HG03442 (cell line): Measurements from ENCODE around the gene BIRC7.

Experiments
- ATAC-seq: cut with Tn5 transposase; IDR thresholded peaks from one replicate; pipeline ENCODE4 v1.9.1; 2021; ENCODE audit warnings: mild to moderate bottlenecking, moderate library complexity; ENCODE audit not compliant: unreplicated experiment

Gene BIRC7

DNA sequence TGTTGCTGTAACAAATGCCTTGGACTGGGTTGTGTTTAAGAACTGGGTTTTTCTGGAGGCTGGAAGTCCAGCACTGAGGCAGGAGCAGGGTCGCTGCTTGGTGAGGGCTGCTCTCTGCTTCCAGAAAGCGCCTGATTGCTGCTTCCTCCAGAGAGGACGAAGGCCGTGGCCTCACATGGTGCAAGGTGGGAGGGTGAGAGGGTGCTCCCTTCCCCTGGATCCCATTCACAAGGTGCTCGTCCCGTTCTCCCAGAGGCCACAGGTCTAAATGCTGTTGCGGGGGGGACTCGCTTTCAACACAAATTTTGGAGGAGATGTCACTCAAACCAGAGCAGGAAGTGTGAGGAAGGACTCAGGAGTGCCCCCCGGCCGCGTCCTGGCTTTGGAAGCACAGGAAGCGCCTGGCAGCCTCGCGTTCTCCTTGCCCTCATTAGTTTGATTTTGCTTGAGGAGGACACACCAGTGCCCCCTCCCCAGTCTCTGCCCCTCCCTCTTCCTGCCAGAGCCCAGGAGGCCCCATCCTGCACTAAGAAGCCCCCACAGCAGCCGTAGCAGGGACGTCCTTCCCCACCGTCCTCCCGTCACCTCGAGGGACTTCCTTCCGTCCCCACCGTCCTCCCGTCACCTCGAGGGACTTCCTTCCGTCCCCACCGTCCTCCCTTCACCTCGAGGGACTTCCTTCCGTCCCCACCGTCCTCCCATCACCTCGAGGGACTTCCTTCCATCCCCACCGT is 26.3 kb downstream of the BIRC7 start:
- ATAC-seq = no peak

DNA sequence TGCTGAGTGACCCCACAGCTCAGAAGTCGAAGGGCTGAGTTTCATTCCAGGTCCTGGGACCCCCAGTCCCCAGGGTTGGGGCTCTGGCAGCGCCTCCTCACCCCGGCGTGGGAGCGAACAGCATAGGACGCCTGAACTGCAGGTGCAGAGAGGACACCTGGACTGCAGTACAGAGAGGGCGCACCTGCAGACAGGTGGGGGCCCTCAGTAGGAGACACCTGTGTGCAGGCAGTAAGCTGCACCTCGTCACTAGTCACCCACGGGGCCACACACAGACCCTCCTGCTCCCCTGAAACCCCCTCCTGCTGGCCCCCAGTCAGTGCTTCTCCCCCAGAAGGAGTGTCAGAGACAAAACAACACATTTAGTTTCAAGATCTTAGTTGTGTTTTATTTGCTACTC is 27.1 kb downstream of the BIRC7 start:
- ATAC-seq = no peak

DNA sequence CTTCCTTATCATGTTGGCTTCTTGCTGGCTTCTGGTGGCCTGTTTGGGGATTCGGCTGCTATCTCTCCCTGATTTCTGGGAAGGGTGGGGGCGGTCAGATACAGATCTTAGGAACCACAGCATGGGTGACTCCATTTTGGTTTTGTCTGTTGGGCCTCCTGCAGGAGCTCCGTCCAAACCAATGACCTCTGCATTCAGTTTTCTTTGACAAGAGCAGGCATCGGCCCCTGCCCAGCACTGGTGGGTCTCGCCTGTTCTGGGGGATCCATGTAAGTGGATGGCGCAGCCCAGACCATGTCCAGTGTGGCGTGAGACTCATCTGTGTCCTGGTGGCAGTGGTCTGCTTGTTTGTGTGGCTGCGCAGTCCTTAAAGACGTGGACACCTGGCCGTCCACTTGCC is 28.3 kb downstream of the BIRC7 start:
- ATAC-seq = no peak

DNA sequence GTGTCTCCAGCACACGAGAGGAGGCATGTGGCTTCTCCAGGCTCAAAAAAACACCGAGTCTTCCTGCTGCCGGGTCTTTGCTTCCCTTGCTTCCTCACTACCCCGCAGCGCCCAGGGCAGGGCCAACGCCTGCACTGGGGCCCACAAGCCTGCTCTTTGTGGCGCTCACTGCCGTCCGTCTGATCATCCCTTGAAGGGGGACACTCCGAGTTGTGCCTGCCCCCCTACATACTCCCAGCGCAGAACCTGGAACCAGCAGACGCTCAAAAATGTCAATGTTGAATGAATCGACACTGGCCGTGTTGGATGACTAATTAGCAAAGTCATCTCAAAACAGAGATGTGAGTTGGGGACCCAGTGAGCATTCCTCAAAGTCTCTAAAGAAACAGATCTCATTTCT is 28.8 kb downstream of the BIRC7 start:
- ATAC-seq = no peak

DNA sequence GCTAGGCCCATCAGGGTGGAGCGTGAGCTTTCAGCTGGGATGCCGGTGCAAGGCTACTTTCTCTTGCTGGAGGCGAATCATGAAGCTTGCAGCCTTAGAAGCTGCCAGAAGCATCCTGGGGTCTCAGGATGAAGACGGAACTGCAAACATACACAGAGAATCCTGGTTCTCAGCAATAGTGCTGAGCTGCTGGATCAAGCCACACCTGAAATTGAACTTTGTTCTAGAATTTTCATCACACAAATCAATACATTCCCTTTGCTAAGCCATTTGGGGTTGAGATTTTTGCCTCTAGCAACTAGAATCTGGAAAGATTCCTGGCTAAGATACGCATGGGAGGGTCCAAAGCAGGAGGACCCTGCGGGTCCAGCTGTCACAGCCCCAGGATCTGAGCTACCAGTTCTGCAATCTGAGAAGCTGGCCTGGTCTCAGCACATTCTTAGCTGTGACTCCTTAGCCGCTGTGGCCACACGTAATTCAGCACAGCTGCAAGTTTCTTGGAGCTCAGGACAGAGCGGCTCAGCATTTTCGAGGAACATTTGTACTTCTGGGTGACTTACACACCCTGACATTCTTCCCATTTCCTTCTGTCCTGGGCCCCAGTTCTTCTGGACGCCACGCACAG is 30.3 kb downstream of the BIRC7 start:
- no peak for ATAC-seq

DNA sequence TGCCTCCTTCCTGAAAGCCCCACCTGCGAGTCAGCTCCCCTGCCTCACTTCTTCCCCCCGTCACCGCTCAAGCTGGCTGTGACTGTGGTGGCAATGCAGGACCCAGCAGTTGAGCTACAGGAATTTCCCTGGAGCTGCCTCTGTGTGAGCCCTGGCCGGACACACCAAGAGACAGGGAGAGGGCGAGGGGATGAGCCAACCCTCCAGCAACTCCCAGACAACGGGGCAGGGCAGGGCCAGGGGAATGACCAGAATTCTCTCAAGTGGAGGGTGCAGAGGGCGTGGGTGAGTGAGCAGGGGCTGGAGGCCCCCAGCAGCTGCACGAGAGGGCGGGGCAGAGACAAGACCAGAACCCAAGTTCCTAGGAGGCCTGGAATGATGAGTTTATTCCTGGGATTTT is 32.0 kb downstream of the BIRC7 start:
- ATAC-seq = no peak

DNA sequence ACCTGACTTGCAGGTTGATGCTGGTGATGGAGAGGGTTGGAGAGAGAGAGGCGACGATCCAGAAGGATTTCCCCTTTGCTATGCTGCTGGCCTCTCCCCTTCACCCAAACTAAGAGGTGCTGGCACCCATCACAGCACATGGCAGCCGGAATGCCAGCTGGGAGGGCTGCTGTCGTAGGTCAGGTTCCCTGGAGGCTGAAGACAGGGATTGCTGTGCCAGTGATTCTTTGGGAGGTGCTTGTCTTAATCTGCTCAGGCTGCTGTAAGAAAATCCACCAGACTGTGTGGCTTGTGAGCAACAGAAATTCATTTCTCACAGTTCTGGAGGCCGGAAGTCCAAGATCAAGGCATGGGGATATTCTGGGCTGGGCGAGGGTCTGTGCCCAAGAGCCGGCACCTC is 32.6 kb downstream of the BIRC7 start:
- ATAC-seq = no peak

DNA sequence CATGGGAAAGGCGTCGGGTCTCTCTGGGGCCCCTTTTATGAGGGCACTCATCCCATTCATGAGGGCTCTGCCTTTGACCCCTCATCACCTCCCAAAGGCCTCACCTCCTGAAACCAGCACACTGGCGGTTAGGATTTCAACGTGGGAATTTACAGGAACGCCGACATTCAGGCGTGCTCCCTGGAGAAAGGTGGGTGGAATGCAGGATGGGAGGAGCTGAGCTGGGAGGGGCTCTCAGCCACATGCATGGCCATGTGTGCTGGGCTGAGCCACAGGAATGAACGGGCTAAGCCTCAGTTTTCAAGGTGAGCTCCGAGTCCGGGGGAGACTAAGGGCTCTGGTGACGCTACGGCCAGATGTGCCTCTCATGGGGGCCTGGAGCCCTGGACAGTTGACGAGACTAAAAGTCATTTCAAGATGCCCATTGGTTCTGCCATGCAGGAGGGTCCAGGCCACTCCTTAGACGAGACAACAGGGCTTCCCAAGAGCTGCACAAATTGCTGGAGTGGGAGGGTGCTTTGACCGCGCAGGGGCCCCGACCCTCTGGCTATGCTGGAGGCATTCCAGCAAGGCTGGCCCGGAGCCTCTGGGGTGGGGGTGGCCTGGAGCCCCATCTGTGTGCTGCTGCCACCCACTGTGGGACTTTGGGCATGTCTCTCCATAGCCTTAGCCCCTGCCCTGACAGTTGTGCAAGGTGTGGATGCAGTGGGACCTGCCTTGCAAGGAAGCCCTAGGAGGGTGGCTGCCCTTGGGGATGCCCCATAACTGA is 33.1 kb downstream of the BIRC7 start:
- no peak for ATAC-seq

DNA sequence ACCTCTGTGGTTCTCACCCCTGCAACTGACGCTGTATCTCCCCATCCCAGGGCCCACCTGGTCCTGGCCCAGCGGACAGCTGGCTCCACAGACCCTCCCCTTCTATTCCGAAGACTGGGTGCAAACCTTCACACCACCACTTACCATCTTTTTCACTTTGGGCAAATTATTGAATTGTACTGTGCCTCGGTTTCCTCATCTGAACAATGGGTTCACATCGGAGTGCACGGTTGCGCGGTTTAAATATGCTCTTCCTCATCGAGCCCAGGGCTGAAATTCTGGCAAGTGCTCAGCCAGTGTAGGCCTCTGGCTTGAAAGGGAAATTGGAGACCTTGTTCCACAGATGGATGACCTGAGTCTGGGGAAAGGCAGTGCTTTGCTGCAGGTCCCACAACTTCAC is 34.0 kb downstream of the BIRC7 start:
- no peak for ATAC-seq

DNA sequence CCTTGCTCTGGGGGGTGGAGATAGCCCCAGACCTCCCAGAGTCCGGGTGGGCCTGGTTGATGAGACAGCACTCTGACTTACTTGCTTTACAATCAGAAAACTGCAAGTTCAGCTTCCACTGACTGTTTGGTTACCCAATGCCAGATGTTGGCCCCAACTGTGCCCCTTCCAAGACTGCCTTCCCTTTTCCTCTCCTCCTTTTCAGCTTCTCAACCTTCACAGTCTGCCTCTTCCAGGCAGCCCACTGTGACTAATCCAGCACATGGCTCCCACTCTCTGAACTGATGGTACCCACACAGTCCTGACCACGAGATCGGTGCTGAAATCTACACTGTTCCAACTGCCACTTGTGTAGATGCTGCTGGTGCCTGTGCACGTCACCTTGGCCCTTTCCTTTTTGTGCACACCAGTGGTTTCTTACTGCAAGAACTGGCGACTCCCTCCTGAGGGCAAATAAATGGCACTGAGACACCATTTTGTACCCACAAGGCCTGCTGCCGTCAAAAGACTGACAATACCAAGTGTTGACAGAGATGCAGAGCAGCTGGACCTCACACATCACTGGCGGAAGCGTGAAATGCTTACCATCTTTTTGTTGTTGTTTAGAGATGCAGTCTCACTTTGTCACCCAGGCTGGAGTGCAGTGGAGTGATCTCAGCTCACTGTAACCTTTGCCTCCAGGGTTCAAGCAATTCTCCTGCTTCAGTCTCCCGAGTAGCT is 35.1 kb downstream of the BIRC7 start:
- ATAC-seq = no peak

DNA sequence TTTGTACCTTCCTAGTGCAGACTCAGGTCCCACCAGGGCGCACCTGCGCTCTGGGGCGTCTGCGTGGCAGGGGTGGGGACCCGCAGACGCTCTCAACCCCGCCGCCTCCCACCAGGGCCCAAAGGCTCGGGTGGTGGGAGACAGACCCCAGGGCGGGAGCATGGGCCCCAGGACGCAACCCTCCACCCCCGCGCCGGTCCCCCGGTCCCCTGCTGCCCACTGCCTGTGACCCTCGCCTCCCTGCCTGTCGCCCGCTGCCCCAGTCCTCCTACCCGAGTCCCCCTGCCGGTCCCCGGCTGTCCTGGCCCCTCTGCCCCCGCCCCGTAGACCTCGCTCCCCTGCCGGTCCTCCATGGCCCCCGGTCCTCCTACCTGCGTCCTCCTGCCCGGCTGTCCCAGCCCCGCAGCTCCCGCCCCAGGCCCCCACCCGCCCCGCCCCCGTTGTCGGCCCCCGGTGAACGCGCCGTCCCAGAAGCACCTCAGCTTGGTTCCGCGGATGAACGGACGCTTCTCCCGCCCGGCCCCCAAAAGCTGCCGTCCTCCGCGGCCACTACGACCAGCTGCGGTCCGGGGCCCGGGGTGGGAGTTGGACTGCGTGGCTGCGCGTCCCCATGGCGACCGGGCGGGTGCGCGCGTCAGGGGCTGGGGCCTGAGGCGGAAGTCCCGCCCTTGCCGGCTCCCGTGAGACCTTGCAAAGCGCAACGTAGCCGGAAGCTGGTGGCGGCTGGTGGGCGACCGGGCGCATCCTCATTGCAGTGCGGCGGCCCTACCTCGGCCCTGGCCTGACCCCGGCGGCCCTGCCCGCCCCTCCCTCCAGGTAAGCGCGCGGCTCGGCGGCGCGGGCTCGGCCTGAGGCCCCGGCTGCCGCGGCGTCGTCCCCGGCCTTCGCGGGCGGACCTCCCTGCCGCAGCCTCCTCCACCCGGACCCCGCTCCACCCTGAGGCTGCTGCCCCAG is 36.7 kb downstream of the BIRC7 start, which contains the start of gene ARFGAP1:
TSS of gene ARFGAP1 (plus strand) at position 709 of the 954 bp plus-strand sequence. CDS start 2,768 bp downstream, outside the sequence.
- peak; percentile 71 for ATAC-seq

DNA sequence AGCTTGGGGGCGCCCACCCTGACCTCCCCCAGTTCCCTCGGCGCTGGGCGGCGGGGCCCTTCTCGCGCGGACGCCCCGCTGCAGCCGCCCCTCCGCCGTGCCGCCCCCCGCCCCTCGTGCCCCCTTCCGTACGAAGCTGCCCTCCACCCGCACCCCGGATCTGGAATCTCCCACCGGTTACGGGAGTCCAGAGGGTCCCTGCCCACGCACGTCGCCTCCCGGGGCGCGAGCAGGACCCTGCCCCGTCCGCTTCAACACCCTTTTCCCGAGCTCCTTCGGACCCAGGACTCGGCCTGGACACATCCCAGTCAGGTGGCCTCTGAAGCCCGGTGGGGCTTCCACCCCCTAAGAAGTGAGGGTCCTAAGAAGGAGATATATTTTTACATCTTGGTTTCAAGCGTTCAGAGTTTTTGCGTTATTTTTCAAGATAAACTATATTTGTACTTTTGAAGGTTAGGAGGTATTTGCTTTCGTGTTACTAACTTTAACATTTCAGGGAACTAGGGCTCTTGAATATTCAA is 37.4 kb downstream of the BIRC7 start:
- ATAC-seq = no peak

DNA sequence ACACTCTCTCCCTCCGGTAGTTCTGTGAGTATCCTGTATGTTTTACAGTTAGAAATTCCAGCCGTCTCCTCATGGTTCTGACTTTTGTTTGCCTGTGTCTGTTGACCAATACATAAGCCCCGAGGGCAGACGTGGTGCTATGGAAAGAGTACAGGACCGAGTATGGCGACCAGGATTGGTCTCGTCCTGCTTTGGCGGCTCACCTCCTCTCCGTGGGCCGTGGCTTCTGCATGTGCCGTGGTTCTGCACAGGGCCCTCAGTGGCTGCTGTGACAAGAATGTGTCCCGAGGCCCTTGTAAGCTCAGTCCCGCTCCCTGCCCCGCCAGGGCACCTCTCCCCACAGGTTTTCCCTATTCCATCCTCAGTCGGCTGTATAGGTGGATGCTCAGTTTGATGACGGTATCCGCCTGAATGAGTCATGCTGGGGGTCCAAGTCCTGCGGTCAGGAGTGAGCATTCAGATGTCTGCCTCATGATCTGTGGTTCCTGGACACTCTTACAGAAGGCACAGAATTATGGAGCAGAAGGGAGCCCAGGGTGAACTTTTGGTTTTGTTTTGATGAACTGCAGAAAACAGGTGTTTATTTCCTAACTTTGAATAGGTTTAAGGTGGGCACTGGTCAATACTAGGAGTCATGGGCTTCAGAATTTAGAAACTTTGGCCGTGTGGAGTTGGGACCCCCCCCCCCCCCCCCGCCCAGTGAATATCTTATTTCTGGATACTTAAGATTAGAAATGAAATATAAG is 38.1 kb downstream of the BIRC7 start:
- ATAC-seq = no peak

DNA sequence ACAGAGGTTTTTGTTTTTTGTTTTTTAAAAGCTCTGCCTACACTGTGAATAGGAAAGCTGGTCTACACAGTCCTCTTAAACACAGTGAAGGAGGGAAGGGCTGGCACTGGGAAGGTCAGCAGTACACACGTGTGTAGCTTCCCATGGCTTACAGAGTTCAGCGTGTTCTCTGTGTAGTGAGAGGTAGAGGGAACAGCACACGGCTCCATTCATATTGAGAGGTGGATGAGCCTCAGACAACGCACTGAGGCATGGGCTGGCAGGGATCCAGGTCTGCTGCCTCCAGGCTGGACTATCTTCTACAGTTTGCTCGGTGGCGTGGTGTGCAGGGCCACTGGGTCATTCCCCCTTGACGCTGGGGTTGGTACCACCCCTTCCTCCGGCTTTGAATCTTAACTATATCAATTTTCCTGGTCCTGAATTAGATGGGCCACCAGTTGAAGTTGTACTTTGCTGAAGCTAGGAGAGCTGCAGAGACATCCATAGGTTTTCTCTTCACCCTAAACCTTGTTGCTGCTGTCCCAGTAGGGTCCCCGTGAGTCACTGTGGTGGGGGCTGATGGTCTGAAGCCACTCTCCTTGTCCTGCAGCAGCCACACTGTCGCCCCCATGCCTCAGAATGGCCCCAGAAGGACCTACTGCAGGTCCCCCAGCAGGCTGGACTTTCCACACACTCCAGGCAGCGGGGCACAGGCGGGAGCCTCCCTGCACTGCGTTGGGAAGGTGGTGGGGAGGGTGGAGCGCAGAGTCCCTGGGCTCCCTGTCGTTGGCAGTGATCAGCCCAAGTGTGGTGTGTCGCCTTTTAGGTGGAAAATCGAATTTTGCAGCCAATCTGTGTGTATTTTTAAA is 38.9 kb downstream of the BIRC7 start:
- no peak for ATAC-seq

DNA sequence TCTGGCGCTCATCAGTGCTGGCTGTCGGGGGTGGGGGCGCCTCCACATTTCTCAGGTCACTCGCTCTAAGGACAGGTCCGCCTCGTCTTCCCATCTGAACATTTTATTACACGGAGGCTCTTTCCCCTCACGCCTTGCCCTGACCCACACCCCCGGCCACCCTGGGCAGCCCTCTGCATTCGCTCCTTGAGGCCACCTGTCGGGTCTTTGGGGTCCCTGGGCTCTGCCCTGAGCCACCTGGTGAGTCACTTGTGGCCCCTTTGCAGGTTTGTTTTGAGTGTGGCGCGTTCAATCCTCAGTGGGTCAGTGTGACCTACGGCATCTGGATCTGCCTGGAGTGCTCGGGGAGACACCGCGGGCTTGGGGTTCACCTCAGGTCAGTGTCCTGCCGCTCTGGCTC is 40.1 kb downstream of the BIRC7 start:
- no peak for ATAC-seq

DNA sequence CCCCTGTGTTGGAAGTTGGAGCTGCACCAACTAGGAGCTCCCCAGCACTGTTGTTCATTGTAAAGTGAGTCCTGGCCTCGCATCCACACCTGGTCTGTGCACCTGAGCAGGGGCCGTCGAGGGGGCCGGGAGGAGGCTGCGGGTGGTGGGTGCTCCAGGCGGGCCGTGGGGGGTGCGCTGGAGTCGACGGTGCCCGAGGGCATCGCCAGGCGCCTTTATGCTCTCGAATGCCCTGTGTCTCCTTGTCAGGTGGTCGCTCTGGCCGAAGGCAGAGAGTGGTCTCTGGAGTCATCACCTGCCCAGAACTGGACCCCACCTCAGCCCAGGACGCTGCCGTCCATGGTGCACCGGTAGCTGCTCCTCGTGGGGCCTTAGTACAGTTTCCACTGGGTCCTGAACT is 41.3 kb downstream of the BIRC7 start:
- no peak for ATAC-seq

DNA sequence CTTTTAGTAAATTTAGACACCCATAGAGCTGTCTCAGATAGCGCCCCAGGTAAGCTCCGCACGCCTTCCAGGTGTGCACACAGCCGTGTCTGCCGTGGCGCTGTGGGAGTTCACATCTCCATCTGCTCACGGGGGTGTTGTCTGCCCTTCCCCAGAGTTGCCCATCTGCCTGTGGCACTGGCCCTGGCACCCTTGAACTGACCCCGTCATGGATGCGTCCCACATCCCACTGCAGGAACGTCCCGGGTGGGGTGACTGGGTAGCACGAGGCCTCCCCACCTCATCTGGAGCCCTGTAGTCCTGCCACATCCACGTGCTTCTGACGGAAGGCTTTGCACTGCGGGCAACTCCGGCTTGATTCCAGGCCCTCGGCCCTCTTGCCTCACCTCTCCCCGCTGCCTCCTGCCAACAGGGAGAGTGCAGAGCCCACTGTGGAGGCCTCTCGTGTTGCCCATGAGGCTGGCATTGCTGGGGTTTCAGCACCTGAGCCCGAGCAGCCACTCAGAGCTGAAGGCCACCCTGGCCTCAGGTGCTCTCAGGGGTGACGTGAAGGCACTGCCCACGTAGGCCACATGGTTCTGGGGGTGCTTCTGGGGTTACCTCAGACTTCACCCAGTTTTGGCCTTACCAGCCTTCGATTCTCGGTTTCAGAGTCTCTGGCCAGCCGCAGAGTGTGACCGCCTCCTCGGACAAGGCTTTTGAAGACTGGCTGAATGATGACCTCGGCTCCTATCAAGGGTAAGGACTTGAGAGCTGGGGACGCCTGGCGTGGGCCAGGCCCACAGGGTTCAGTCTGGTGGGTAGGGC is 42.0 kb downstream of the BIRC7 start:
- no peak for ATAC-seq

DNA sequence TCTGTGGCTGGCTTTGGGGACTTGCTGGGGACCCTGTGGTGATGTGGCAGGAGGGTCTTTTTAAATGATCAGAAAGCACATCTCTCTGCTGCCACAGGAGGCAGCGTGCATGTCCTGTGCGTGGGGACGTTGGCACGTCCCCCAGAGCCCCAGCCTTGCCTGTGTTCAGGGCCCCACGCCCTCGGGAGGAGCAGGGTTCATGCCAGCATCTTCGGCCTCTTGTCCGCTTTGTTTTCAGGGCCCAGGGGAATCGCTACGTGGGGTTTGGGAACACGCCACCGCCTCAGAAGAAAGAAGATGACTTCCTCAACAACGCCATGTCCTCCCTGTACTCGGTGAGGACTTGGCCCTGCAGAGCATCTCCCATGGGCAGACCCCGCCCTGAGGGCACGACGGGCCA is 43.0 kb downstream of the BIRC7 start:
- ATAC-seq = no peak
